ENCODE measurements around the gene PLPP4. TPM values are rescaled to one million over a fixed set of nuclear protein-coding genes. Genes with fewer than 3 reads are reported as not detected.
"Not testable (repeated sequence)": the region's sequence is repeated elsewhere in the genome, so short reads cannot be mapped to it uniquely, and the experiment has no call there.

Gene PLPP4
- total and polyA plus RNA-seq, 4 donors, result 12.2 to 37.4 (median 32.9) TPM

- no peak for DNase-seq (ENCODE audit: low read depth in 4 of 6, low spot score in 6 of 6)
Observed at GRCh38 chr10:120494313-120494710, 37.3 kb downstream of the PLPP4 start.

GRCh38 chr10:120495226-120496009, 38.4 kb downstream of the PLPP4 start:
- Histone ChIP-seq H3K4me3 (ENCODE audit: low read depth, low read length) (no peak overlapping the region), H3K27ac (ENCODE audit: low read depth, low read length) (no peak overlapping the region), H3K4me1 (ENCODE audit: control insufficient read depth, insufficient read depth, low read length) (no peaks in the 10 kb centered on the region), H3K9me3 (ENCODE audit: control insufficient read depth, insufficient read depth, low read length) (no peaks in the 10 kb centered on the region), H3K36me3 (ENCODE audit: control insufficient read depth, insufficient read depth, low read length) (no peaks in the 10 kb centered on the region), H3K27me3 (ENCODE audit: control insufficient read depth, insufficient read depth, low read length) (no peaks in the 10 kb centered on the region)
- 41% methylated on average over 3 of the region's 5 CpGs for WGBS (ENCODE audit: insufficient coverage)
- peak in 1 of 6 donors; percentile 50 for DNase-seq (ENCODE audit: low read depth in 4 of 6, low spot score in 6 of 6)

More at GRCh38 chr10:120494313-120494710, 37.3 kb downstream of the PLPP4 start:
- H3K4me3 ChIP-seq (ENCODE audit: low read depth, low read length), result no peak overlapping the region
- H3K9me3 ChIP-seq (ENCODE audit: control insufficient read depth, insufficient read depth, low read length), result no peaks in the 10 kb centered on the region
- 92% methylated on average over 5 of the region's 6 CpGs for whole genome bisulfite sequencing (ENCODE audit: insufficient coverage)
- no peak overlapping the region for H3K27ac ChIP-seq (ENCODE audit: low read depth, low read length)
- no peaks in the 10 kb centered on the region for H3K4me1 ChIP-seq (ENCODE audit: control insufficient read depth, insufficient read depth, low read length)
- no peaks in the 10 kb centered on the region for H3K36me3 ChIP-seq (ENCODE audit: control insufficient read depth, insufficient read depth, low read length)
- no peaks in the 10 kb centered on the region for H3K27me3 ChIP-seq (ENCODE audit: control insufficient read depth, insufficient read depth, low read length)

DNA sequence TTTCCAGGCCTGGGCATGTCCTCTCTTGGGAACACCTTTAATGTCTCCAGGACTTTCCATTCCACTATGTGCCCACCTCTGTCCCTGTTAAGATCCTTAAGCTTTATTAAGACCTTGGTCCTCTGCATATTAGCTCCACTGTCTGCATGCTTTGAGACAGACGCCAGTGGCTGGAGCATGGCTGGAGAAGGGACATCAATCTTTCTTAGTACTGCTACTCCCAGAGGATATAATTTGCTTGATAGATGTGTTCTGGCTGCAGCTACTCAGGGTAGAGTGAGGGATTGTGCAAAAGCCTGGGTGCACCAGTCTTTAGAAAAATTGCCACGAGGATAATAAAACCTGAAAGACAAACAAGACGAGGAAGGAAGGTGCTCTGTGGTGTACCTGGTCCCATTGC, 42.9 kb downstream of the PLPP4 start:
- 80% methylated on average over 2 of the region's 3 CpGs for WGBS (ENCODE audit: insufficient coverage)
- Histone ChIP-seq H3K27ac (ENCODE audit: low read depth, low read length) (no peak overlapping the region), H3K4me1 (ENCODE audit: control insufficient read depth, insufficient read depth, low read length) (no peaks in the 10 kb centered on the region), H3K36me3 (ENCODE audit: control insufficient read depth, insufficient read depth, low read length) (no peaks in the 10 kb centered on the region), H3K9me3 (ENCODE audit: control insufficient read depth, insufficient read depth, low read length) (no peaks in the 10 kb centered on the region), H3K4me3 (ENCODE audit: low read depth, low read length) (no peak overlapping the region), H3K27me3 (ENCODE audit: control insufficient read depth, insufficient read depth, low read length) (no peaks in the 10 kb centered on the region)
- DNase-seq (ENCODE audit: low read depth in 4 of 6, low spot score in 6 of 6), result peak in 1 of 6 donors; percentile 63

DNA sequence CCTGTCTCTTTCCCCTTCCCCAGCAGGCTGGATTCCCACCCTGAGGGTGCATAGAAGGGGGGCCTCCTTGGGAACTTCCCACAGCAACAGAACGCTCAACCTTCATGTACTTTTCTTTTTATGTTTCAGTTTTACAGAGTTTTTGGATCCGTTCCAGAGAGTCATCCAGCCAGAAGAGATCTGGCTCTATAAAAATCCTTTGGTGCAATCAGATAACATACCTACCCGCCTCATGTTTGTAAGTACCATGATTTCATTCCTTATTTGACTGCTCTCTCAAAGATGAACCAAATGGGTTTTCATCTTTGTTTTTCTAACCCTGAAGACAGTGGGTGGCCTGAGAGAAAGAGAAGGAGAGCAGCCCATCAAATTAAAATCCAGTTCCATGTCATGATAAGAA, 46.7 kb downstream of the PLPP4 start:
- Histone ChIP-seq H3K27me3 (ENCODE audit: control insufficient read depth, insufficient read depth, low read length) (no peaks in the 10 kb centered on the region), H3K4me3 (ENCODE audit: low read depth, low read length) (no peak overlapping the region), H3K9me3 (ENCODE audit: control insufficient read depth, insufficient read depth, low read length) (no peaks in the 10 kb centered on the region), H3K27ac (ENCODE audit: low read depth, low read length) (no peak overlapping the region), H3K36me3 (ENCODE audit: control insufficient read depth, insufficient read depth, low read length) (no peaks in the 10 kb centered on the region), H3K4me1 (ENCODE audit: control insufficient read depth, insufficient read depth, low read length) (peaks cover 4% of the 10 kb centered on the region)
- peak in 2 of 6 donors; percentile 28 to 39 for DNase-seq (ENCODE audit: low read depth in 4 of 6, low spot score in 6 of 6)
- 75% methylated on average over 2 of the region's 3 CpGs for WGBS (ENCODE audit: insufficient coverage)

DNA sequence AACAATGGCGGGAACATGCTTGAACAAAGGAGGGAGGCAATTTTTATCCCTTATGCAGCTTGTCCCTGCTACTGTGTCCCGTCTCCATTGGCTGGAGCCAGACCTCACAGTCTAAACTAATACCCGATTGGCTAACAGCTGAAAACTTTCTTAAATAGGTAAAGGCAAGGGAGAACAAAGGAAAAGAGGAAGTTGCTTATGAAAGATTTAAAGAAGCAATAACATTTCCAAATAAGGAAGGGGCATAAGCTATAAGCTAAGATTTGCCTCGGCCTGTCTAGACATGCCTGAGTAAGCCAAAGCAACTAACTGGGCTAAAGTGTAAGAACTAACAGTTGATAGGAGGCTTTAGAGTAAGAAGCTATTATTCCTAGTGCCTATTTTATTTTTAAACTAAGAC, 47.2 kb downstream of the PLPP4 start:
- H3K9me3 ChIP-seq (ENCODE audit: control insufficient read depth, insufficient read depth, low read length); H3K4me1 ChIP-seq (ENCODE audit: control insufficient read depth, insufficient read depth, low read length); DNase-seq (ENCODE audit: low read depth in 4 of 6, low spot score in 6 of 6); H3K4me3 ChIP-seq (ENCODE audit: low read depth, low read length); H3K36me3 ChIP-seq (ENCODE audit: control insufficient read depth, insufficient read depth, low read length); H3K27me3 ChIP-seq (ENCODE audit: control insufficient read depth, insufficient read depth, low read length); H3K27ac ChIP-seq (ENCODE audit: low read depth, low read length): not testable (repeated sequence)
- 100% methylated on average over 1 of the region's 4 CpGs for WGBS (ENCODE audit: insufficient coverage)

- no peaks in the 10 kb centered on the region for H3K36me3 ChIP-seq (ENCODE audit: control insufficient read depth, insufficient read depth, low read length)
- no peaks in the 10 kb centered on the region for H3K27me3 ChIP-seq (ENCODE audit: control insufficient read depth, insufficient read depth, low read length)
- H3K9me3 ChIP-seq (ENCODE audit: control insufficient read depth, insufficient read depth, low read length), result no peaks in the 10 kb centered on the region
- no peak for DNase-seq (ENCODE audit: low read depth in 4 of 6, low spot score in 6 of 6)
- WGBS (ENCODE audit: insufficient coverage), result no CpG with 5 or more reads among the region's 3 CpGs
- H3K27ac ChIP-seq (ENCODE audit: low read depth, low read length), result no peak overlapping the region
- H3K4me3 ChIP-seq (ENCODE audit: low read depth, low read length), result no peak overlapping the region
- peaks cover 4% of the 10 kb centered on the region for H3K4me1 ChIP-seq (ENCODE audit: control insufficient read depth, insufficient read depth, low read length)
Observed at GRCh38 chr10:120505056-120505455, 48.0 kb downstream of the PLPP4 start.

- Histone ChIP-seq H3K4me3 (ENCODE audit: low read depth, low read length) (no peak overlapping the region), H3K27me3 (ENCODE audit: control insufficient read depth, insufficient read depth, low read length) (no peaks in the 10 kb centered on the region), H3K36me3 (ENCODE audit: control insufficient read depth, insufficient read depth, low read length) (no peaks in the 10 kb centered on the region), H3K9me3 (ENCODE audit: control insufficient read depth, insufficient read depth, low read length) (no peaks in the 10 kb centered on the region), H3K4me1 (ENCODE audit: control insufficient read depth, insufficient read depth, low read length) (peaks cover 4% of the 10 kb centered on the region), H3K27ac (ENCODE audit: low read depth, low read length) (no peak overlapping the region)
- no peak for DNase-seq (ENCODE audit: low read depth in 4 of 6, low spot score in 6 of 6)
- WGBS (ENCODE audit: insufficient coverage), result no CpG with 5 or more reads among the region's 4 CpGs
Observed at GRCh38 chr10:120505866-120506265, 48.8 kb downstream of the PLPP4 start.

- Histone ChIP-seq H3K36me3 (ENCODE audit: control insufficient read depth, insufficient read depth, low read length) (no peaks in the 10 kb centered on the region), H3K27me3 (ENCODE audit: control insufficient read depth, insufficient read depth, low read length) (no peaks in the 10 kb centered on the region), H3K9me3 (ENCODE audit: control insufficient read depth, insufficient read depth, low read length) (no peaks in the 10 kb centered on the region), H3K4me1 (ENCODE audit: control insufficient read depth, insufficient read depth, low read length) (peaks cover 4% of the 10 kb centered on the region), H3K27ac (ENCODE audit: low read depth, low read length) (no peak overlapping the region), H3K4me3 (ENCODE audit: low read depth, low read length) (no peak overlapping the region)
- 70% methylated on average over 2 of the region's 3 CpGs for WGBS (ENCODE audit: insufficient coverage)
- DNase-seq (ENCODE audit: low read depth in 4 of 6, low spot score in 6 of 6), result peak in 1 of 6 donors; percentile 40
Observed at GRCh38 chr10:120506674-120507073, 49.6 kb downstream of the PLPP4 start.

- no peak overlapping the region for H3K27ac ChIP-seq (ENCODE audit: low read depth, low read length)
- no peak overlapping the region for H3K4me3 ChIP-seq (ENCODE audit: low read depth, low read length)
- 100% methylated on average over 1 of the region's 1 CpG for WGBS (ENCODE audit: insufficient coverage)
- H3K4me1 ChIP-seq (ENCODE audit: control insufficient read depth, insufficient read depth, low read length), result peaks cover 4% of the 10 kb centered on the region
- no peaks in the 10 kb centered on the region for H3K9me3 ChIP-seq (ENCODE audit: control insufficient read depth, insufficient read depth, low read length)
- DNase-seq (ENCODE audit: low read depth in 4 of 6, low spot score in 6 of 6), result no peak
- no peaks in the 10 kb centered on the region for H3K27me3 ChIP-seq (ENCODE audit: control insufficient read depth, insufficient read depth, low read length)
- no peaks in the 10 kb centered on the region for H3K36me3 ChIP-seq (ENCODE audit: control insufficient read depth, insufficient read depth, low read length)
Observed at GRCh38 chr10:120507175-120507574, 50.1 kb downstream of the PLPP4 start.

GRCh38 chr10:120507651-120508050, 50.6 kb downstream of the PLPP4 start:
- Histone ChIP-seq H3K4me1 (ENCODE audit: control insufficient read depth, insufficient read depth, low read length) (peaks cover 4% of the 10 kb centered on the region), H3K9me3 (ENCODE audit: control insufficient read depth, insufficient read depth, low read length) (no peaks in the 10 kb centered on the region), H3K27ac (ENCODE audit: low read depth, low read length) (no peak overlapping the region), H3K4me3 (ENCODE audit: low read depth, low read length) (no peak overlapping the region), H3K36me3 (ENCODE audit: control insufficient read depth, insufficient read depth, low read length) (no peaks in the 10 kb centered on the region), H3K27me3 (ENCODE audit: control insufficient read depth, insufficient read depth, low read length) (no peaks in the 10 kb centered on the region)
- 91% methylated on average over 2 of the region's 2 CpGs for whole genome bisulfite sequencing (ENCODE audit: insufficient coverage)
- DNase-seq (ENCODE audit: low read depth in 4 of 6, low spot score in 6 of 6), result no peak

Measured in spinal cord (tissue), 10 donors.